Loucy (cell line): Measurements from ENCODE around the gene DMRTA2.

Experiments used
- H2AFZ ChIP-seq: fragments of 200-600 bp; sonication (generic); 2 replicates; pipeline ENCODE4 v1.6.0; 2016; ENCODE audit warnings: antibody characterized with exemption, mild to moderate bottlenecking, low read length, moderate library complexity
- H3F3A ChIP-seq: fragments of 200-600 bp; 2 replicates; pipeline ENCODE4 v1.6.0; 2016; ENCODE audit warnings: antibody characterized with exemption, low read depth, mild to moderate bottlenecking
- H3K27me3 ChIP-seq: fragments of 200-600 bp; sonication (generic); 2 replicates; pipeline ENCODE4 v1.6.1; 2014; ENCODE audit warnings: low read length, mild to moderate bottlenecking; ENCODE audit not compliant: insufficient read depth, poor library complexity, severe bottlenecking
- H3K36me3 ChIP-seq: fragments of 200-600 bp; sonication (generic); 2 replicates; pipeline ENCODE4 v1.6.1; 2016; ENCODE audit warnings: low read length; ENCODE audit not compliant: insufficient read depth
- H3K4me1 ChIP-seq: fragments of 200-600 bp; sonication (generic); 2 replicates; pipeline ENCODE4 v1.5.1; 2014; ENCODE audit warnings: low read length, mild to moderate bottlenecking; ENCODE audit not compliant: insufficient read depth, poor library complexity, severe bottlenecking
- H3K4me2 ChIP-seq: fragments of 200-600 bp; sonication (generic); 2 replicates; pipeline ENCODE4 v1.6.0; 2014; ENCODE audit warnings: antibody characterized with exemption, low read length, low read depth, mild to moderate bottlenecking; ENCODE audit not compliant: poor library complexity, severe bottlenecking
- H3K4me3 ChIP-seq: fragments of 200-600 bp; sonication (generic); 2 replicates; pipeline ENCODE4 v1.5.1; 2014; ENCODE audit warnings: low read length, mild to moderate bottlenecking, mixed read lengths; ENCODE audit not compliant: poor library complexity, severe bottlenecking
- H3K79me2 ChIP-seq: fragments of 200-600 bp; sonication (generic); 2 replicates; pipeline ENCODE4 v1.6.1; 2014; ENCODE audit warnings: low read length; ENCODE audit not compliant: insufficient read depth
- H3K9ac ChIP-seq: fragments of 200-600 bp; sonication (generic); 2 replicates; pipeline ENCODE4 v1.6.0; 2014; ENCODE audit warnings: mild to moderate bottlenecking, low read depth, low read length, moderate library complexity; ENCODE audit not compliant: poor library complexity, severe bottlenecking
- H3K9me2 ChIP-seq: fragments of 200-600 bp; sonication (generic); replicated peaks from 2 replicates; pipeline ENCODE4 v1.6.1; 2016; ENCODE audit warnings: low read depth, low read length, mixed read lengths
- H3K9me3 ChIP-seq: fragments of 200-600 bp; sonication (generic); 2 replicates; pipeline ENCODE4 v1.6.1; 2014; ENCODE audit warnings: mild to moderate bottlenecking, antibody characterized with exemption, low read length, low read depth; ENCODE audit not compliant: insufficient read depth
- H4K20me1 ChIP-seq: fragments of 200-600 bp; sonication (generic); 2 replicates; pipeline ENCODE4 v1.6.0; 2014; ENCODE audit warnings: antibody characterized with exemption, low read length, mild to moderate bottlenecking; ENCODE audit not compliant: insufficient read depth, poor library complexity, severe bottlenecking
- EZH2phosphoT487 ChIP-seq: fragments of 200-600 bp; IDR thresholded peaks from 2 replicates; pipeline ENCODE4 v1.6.1; 2018; ENCODE audit warnings: antibody characterized with exemption, mild to moderate bottlenecking, moderate library complexity, borderline replicate concordance
- TF ChIP-seq, protein P1 (sequence below): fragments of 200-600 bp; sonication (generic); conservative IDR thresholded peaks from 2 replicates; pipeline ENCODE4 v1.5.1; 2014; ENCODE audit warnings: mild to moderate bottlenecking, antibody characterized with exemption, low read length

Gene DMRTA2

DNA sequence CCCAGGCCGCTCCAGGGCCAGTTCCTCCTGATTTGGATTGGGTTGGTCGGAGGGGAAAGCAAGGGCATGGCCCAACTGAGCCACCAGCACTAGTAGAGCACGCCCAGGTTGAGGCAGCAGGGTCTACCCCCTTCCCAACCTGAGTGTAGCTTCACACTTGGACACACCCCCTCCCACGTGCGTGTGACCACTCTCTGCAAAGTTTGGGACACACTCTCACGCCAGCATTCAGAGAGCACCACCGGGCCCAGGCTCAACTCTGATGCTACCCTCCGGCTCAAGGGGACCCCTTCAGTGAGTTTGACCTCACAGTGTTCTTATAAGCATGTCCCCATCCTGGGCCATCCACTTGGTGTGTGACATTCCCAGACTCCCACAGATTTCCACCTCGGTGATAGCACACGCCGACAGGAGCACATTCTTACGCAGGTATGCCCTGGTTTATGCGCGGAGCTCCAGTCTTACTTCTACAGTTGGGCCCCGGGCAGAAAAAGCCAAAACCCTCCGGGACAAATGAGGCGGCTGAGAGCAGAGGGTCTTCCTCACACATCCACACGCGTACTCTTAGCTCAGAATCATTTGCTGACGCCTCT, 3.0 kb upstream of the DMRTA2 start:
- H3K4me2 ChIP-seq = no peak overlapping the region
- H3F3A ChIP-seq = no peaks in the 10 kb centered on the region
- no peak for TF ChIP-seq EZH2phosphoT487
- TF ChIP-seq, protein P1, sequence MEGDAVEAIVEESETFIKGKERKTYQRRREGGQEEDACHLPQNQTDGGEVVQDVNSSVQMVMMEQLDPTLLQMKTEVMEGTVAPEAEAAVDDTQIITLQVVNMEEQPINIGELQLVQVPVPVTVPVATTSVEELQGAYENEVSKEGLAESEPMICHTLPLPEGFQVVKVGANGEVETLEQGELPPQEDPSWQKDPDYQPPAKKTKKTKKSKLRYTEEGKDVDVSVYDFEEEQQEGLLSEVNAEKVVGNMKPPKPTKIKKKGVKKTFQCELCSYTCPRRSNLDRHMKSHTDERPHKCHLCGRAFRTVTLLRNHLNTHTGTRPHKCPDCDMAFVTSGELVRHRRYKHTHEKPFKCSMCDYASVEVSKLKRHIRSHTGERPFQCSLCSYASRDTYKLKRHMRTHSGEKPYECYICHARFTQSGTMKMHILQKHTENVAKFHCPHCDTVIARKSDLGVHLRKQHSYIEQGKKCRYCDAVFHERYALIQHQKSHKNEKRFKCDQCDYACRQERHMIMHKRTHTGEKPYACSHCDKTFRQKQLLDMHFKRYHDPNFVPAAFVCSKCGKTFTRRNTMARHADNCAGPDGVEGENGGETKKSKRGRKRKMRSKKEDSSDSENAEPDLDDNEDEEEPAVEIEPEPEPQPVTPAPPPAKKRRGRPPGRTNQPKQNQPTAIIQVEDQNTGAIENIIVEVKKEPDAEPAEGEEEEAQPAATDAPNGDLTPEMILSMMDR = no peak
- H3K36me3 ChIP-seq = no peaks in the 10 kb centered on the region
- no peaks in the 10 kb centered on the region for H3K79me2 ChIP-seq
- H3K9me3 ChIP-seq = no peaks in the 10 kb centered on the region
- H3K4me1 ChIP-seq = no peaks in the 10 kb centered on the region
- no peak overlapping the region for H3K9ac ChIP-seq
- H4K20me1 ChIP-seq = no peaks in the 10 kb centered on the region
- no peak overlapping the region for H2AFZ ChIP-seq
- H3K27me3 ChIP-seq = no peaks in the 10 kb centered on the region
- no peak overlapping the region for H3K4me3 ChIP-seq
- H3K9me2 ChIP-seq = no peaks in the 10 kb centered on the region

DNA sequence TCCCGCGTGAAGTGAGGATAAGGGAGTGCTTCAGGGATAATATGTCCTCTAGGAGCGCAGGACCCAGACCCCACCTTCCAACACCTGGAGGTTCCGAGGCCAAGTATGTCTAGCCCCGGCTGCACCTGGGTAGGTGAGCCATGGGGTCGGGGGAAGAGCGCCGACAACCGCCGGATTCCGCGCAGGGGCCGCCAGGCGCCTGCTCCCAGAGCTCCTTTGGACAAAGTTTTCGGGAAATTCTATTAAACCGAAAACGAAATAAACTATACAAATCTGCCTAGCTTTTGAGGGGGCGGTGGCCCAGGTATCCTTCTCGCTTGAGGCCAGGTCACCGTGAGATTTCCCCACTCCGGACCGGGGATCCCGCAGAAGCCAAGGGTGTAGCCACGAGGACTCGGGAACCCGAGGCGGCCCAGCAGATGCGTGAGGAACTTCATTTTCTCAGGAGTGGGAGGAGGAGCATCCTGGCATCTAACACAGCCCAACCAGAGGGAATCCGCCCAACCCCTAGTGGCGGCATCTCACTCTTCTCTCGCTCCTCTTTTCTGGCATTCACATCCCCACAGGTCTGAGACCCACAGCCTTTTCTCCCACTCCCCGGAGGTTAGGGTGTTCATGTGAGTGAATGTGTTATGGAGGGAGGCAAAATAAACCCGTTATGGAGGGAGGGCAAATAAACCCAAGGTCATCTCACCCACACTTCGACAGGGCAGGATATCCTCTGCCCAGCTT, 2.3 kb upstream of the DMRTA2 start:
- Histone ChIP-seq H3K36me3 (no peaks in the 10 kb centered on the region), H3K9me2 (no peaks in the 10 kb centered on the region), H3K9ac (no peak overlapping the region), H3K4me3 (no peak overlapping the region), H3F3A (no peaks in the 10 kb centered on the region), H3K4me2 (no peak overlapping the region), H3K4me1 (no peaks in the 10 kb centered on the region), H3K27me3 (no peaks in the 10 kb centered on the region), H3K9me3 (no peaks in the 10 kb centered on the region), H3K79me2 (no peaks in the 10 kb centered on the region), H4K20me1 (no peaks in the 10 kb centered on the region), H2AFZ (no peak overlapping the region)
- no peak for TF ChIP-seq EZH2phosphoT487
- TF ChIP-seq, protein P1 = no peak

- Histone ChIP-seq H3K36me3 (no peaks in the 10 kb centered on the region), H3K9ac (no peak overlapping the region), H3K4me3 (no peak overlapping the region), H2AFZ (no peak overlapping the region), H3K79me2 (no peaks in the 10 kb centered on the region), H3K9me3 (no peaks in the 10 kb centered on the region), H3K9me2 (no peaks in the 10 kb centered on the region), H3K27me3 (no peaks in the 10 kb centered on the region), H4K20me1 (no peaks in the 10 kb centered on the region), H3K4me2 (no peak overlapping the region), H3K4me1 (no peaks in the 10 kb centered on the region), H3F3A (no peaks in the 10 kb centered on the region)
- no peak for TF ChIP-seq EZH2phosphoT487
- TF ChIP-seq, protein P1 = no peak
Observed at GRCh38 chr1:50424884-50425375, 1.7 kb upstream of the DMRTA2 start.
